Esophagus muscularis mucosa (tissue), 4 donors: ENCODE results near the gene NKAIN2. TPM values are rescaled to one million over a fixed set of nuclear protein-coding genes. Genes with fewer than 3 reads are reported as not detected.

ENCODE experiments used
- DNase-seq: peaks from one replicate; pipeline ENCODE4 v3.0.0-alpha.2; 2017; ENCODE audit errors: extremely low spot score
- H3K27ac ChIP-seq, 4 donors: fragments of 200-600 bp; sonication (generic); replicated peaks in 1 of 4; 1 replicate in 3 of 4; 2 replicates in 1 of 4; pipeline ENCODE4 v1.5.1; 2016 to 2019; ENCODE audit warnings: mild to moderate bottlenecking in 1 of 4
- H3K27me3 ChIP-seq, 4 donors: fragments of 200-600 bp; sonication (generic); one replicate each; pipeline versions ENCODE4 v1.5.1 to v1.6.0; 2016 to 2019
- H3K36me3 ChIP-seq, 4 donors: fragments of 200-600 bp; sonication (generic); one replicate each; pipeline ENCODE4 v1.5.1; 2016 to 2019
- H3K4me1 ChIP-seq, 4 donors: fragments of 200-600 bp; sonication (generic); one replicate each; pipeline ENCODE4 v1.5.1; 2016 to 2019
- H3K4me3 ChIP-seq, 4 donors: fragments of 200-600 bp; sonication (generic); 1 replicate in 2 of 4; 2 replicates in 2 of 4; pipeline ENCODE4 v1.5.1; 2016 to 2019; ENCODE audit warnings: mild to moderate bottlenecking in 4 of 4, moderate library complexity in 1 of 4
- H3K9me3 ChIP-seq, 4 donors: fragments of 200-600 bp; sonication (generic); 1 replicate in 3 of 4; 2 replicates in 1 of 4; pipeline ENCODE4 v1.5.1; 2016 to 2019
- CTCF ChIP-seq, 3 experiments: fragments of 200-600 bp in 2 of 3; fragments of 450-650 bp in 1 of 3; sonication (generic) in 2 of 3; IDR thresholded peaks; one replicate each; pipeline ENCODE4 v1.5.1; 2017 to 2019; ENCODE audit warnings: antibody characterized with exemption in 3 of 3, mild to moderate bottlenecking in 2 of 3, moderate library complexity in 1 of 3
- EP300 ChIP-seq: sonication (generic); formaldehyde crosslinking; IDR thresholded peaks from one replicate; pipeline ENCODE4 v1.6.1; 2017; ENCODE audit warnings: antibody characterized with exemption
- POLR2A ChIP-seq: fragments of 450-650 bp; IDR thresholded peaks from one replicate; pipeline ENCODE4 v1.6.1; 2017; ENCODE audit warnings: antibody characterized with exemption, moderate library complexity, mild to moderate bottlenecking, low read depth
- POLR2AphosphoS5 ChIP-seq, 2 donors: sonication (generic); formaldehyde crosslinking; IDR thresholded peaks; one replicate each; pipeline ENCODE4 v1.6.1; 2017; ENCODE audit warnings: antibody characterized with exemption in 2 of 2
- WGBS: methylation state at CpG from one replicate; pipeline ENCODE4 v1.1.5; 2018; 5-methylcytosine and 5-hydroxymethylcytosine counted together
- intact Hi-C: fragments of 100-400 bp; cut with DNase I; formaldehyde crosslinking; loops from one replicate; pipeline ENCODE4 v1.15.1; 2023
- total RNA-seq, 4 donors: library from RNA; depleted of rRNA; stranded (reverse); fragments of >200 nt; gene quantifications; one replicate each; pipeline versions ENCODE4 v1.1.0 to v1.2.1, GENCODE V29; 2016

Gene NKAIN2
- total RNA-seq, 4 donors from 2014 or later, result 0.11 to 0.66 (median 0.13) TPM; not detected in 1

DNA sequence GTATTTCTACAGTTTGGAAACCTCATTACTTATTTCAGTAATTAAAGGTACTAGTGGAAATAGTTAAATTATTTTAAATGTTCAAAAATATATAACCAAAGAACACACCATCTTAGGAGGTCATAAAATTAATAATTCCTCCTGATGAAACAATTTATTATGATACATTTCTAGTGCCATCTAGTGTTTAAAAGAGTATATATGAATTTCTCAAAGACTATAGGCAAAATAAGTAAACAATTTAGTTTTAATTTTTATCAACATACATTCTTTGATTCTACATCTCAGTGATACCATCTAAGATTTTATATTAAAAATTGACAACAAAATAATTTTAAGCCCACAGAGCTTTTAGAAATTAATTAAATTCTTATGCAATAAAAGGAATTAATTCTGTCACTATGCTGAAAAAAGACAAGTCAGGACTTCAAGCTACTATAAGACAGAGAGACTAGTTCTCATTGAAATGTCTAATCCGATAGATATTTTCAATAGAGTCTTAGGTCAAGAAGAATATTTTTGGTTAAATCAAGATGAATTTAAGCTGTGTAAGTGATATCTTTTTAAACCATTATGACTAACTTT lies 1050.8 kb downstream of the NKAIN2 start:
- intact Hi-C loops, result loop anchor here (10.0 kb wide), 1 partner anchor 1050 kb away; the partner anchor contains the start of gene NKAIN2
- no peaks in the 10 kb centered on the region for H3K36me3 ChIP-seq

DNA sequence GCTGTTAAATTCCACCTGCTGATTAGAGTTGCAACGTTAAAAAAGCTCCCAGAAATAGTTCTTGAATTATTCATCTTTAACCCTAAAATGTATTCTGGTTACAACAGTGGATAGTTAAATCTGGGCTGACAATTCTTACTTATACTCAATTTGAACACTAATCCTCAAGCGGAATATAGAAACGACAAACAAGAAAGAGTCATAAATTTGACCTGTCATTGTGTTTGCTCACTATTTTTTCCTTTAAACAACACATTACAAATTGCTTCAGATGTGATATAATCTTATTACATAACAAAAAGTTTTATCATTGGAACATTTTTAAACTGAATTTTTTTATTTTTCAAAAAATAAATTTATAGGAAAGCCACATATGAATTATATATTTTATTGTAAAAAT lies 1054.1 kb downstream of the NKAIN2 start:
- 63% methylated on average over 3 of the region's 3 CpGs for WGBS
- Histone ChIP-seq H3K4me1 (no peaks in the 10 kb centered on the region), H3K4me3 (no peak overlapping the region), H3K27me3 (no peaks in the 10 kb centered on the region), H3K36me3 (no peaks in the 10 kb centered on the region), H3K27ac (no peak overlapping the region), H3K9me3 (no peaks in the 10 kb centered on the region)
- no peak for DNase-seq
- no peak for TF ChIP-seq EP300
- no peak for TF ChIP-seq CTCF (IDR thresholded peaks at IDR 0.05)
- TF ChIP-seq POLR2AphosphoS5 (IDR thresholded peaks at IDR 0.05), result no peak
- TF ChIP-seq POLR2A, result no peak
- intact Hi-C loops, result loop anchor here (10.0 kb wide), 1 partner anchor 1053 kb away; the partner anchor contains the start of gene NKAIN2

More for the DNA sequence above, 1050.8 kb downstream of the NKAIN2 start:
- no peak for DNase-seq
- WGBS, result 78% methylated on average over 1 of the region's 1 CpG
- TF ChIP-seq POLR2AphosphoS5 (IDR thresholded peaks at IDR 0.05) (no peak), CTCF (IDR thresholded peaks at IDR 0.05) (peak in 2 of 3 experiments; percentile 22 to 27), EP300 (no peak), POLR2A (no peak)
- no peak overlapping the region for H3K4me3 ChIP-seq
- no peak overlapping the region for H3K27ac ChIP-seq
- H3K9me3 ChIP-seq, result no peaks in the 10 kb centered on the region
- H3K27me3 ChIP-seq, result no peaks in the 10 kb centered on the region
- no peaks in the 10 kb centered on the region for H3K4me1 ChIP-seq

GRCh38 chr6:124858564-124858963 lies 1054.9 kb downstream of the NKAIN2 start:
- no peak for DNase-seq
- Histone ChIP-seq H3K4me1 (no peaks in the 10 kb centered on the region), H3K4me3 (no peak overlapping the region), H3K36me3 (no peaks in the 10 kb centered on the region), H3K27ac (no peak overlapping the region), H3K9me3 (no peaks in the 10 kb centered on the region), H3K27me3 (no peaks in the 10 kb centered on the region)
- WGBS, result 88% methylated on average over 3 of the region's 3 CpGs
- no peak for TF ChIP-seq POLR2A
- no peak for TF ChIP-seq EP300
- TF ChIP-seq POLR2AphosphoS5 (IDR thresholded peaks at IDR 0.05), result no peak
- no peak for TF ChIP-seq CTCF (IDR thresholded peaks at IDR 0.05)
- intact Hi-C loops, result loop anchor here (10.0 kb wide), 1 partner anchor 1054 kb away; the partner anchor contains the start of gene NKAIN2

DNA sequence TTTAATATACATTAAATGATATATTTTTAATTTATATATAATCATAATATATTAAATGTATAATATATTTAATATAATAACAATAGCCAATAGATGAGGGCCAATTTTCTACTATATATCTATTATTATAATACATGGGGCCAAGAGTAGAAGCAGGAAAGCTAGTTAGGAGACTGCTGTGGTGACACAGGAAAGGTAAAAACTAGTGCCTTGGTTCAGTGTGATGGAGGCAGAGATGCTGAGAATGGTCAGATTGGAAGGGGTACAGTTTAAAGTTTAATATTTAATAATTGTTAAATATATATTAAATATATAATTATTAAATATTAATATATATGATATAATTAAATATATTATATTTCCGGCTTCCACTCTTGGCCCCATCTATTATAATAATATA lies 1055.7 kb downstream of the NKAIN2 start:
- DNase-seq, result no peak
- WGBS, result 88% methylated on average over 1 of the region's 1 CpG
- Histone ChIP-seq H3K27me3 (no peaks in the 10 kb centered on the region), H3K4me3 (no peak overlapping the region), H3K4me1 (no peaks in the 10 kb centered on the region), H3K36me3 (no peaks in the 10 kb centered on the region), H3K27ac (no peak overlapping the region), H3K9me3 (no peaks in the 10 kb centered on the region)
- TF ChIP-seq POLR2AphosphoS5 (IDR thresholded peaks at IDR 0.05) (no peak), EP300 (no peak), POLR2A (no peak), CTCF (IDR thresholded peaks at IDR 0.05) (no peak)
- intact Hi-C loops, result loop anchor here (10.0 kb wide), 1 partner anchor 1055 kb away; the partner anchor contains the start of gene NKAIN2
